GM20000 (cell line): ENCODE results near the gene BCAS4.

Experiments used
- DNase-seq: peaks from one replicate; pipeline ENCODE4 v3.0.0; 2012; ENCODE audit warnings: low spot score
- CTCF ChIP-seq: IDR thresholded peaks from 2 replicates; pipeline ENCODE4 v1.5.1; 2012; ENCODE audit warnings: mild to moderate bottlenecking, control low read depth; ENCODE audit errors: extremely low read depth, missing control alignments

Gene BCAS4

GRCh38 chr20:50857348-50857747 lies 62.5 kb downstream of the BCAS4 start:
- no peak for DNase-seq
- TF ChIP-seq CTCF, result no peak

GRCh38 chr20:50858525-50858924 lies 63.7 kb downstream of the BCAS4 start:
- no peak for DNase-seq

GRCh38 chr20:50859161-50859560 lies 64.3 kb downstream of the BCAS4 start:
- TF ChIP-seq CTCF, result no peak
- no peak for DNase-seq

More at GRCh38 chr20:50858525-50858924, 63.7 kb downstream of the BCAS4 start:
- TF ChIP-seq CTCF, result no peak

- TF ChIP-seq CTCF, result no peak
- no peak for DNase-seq
Observed at GRCh38 chr20:50861012-50861411, 66.2 kb downstream of the BCAS4 start.

- DNase-seq, result no peak
- TF ChIP-seq CTCF, result no peak
Observed at GRCh38 chr20:50862546-50862945, 67.7 kb downstream of the BCAS4 start.

- TF ChIP-seq CTCF, result no peak
- DNase-seq, result no peak
Observed at GRCh38 chr20:50865114-50865513, 70.3 kb downstream of the BCAS4 start.

GRCh38 chr20:50865591-50865990 lies 70.7 kb downstream of the BCAS4 start:
- DNase-seq, result no peak
- no peak for TF ChIP-seq CTCF
